Hematopoietic multipotent progenitor cell treated with erythropoietin and hydrocortisone succinate and interleukin-3 and kit ligand, for 17 days (in vitro differentiated cells): ENCODE data around the gene RTL9.
"Not testable (repeated sequence)": the region's sequence is repeated elsewhere in the genome, so short reads cannot be mapped to it uniquely, and the experiment has no call there.

Experiments
- DNase-seq: peaks from one replicate; pipeline ENCODE4 v3.0.0-alpha.2; 2015; ENCODE audit warnings: low spot score

The RTL9 gene

DNA sequence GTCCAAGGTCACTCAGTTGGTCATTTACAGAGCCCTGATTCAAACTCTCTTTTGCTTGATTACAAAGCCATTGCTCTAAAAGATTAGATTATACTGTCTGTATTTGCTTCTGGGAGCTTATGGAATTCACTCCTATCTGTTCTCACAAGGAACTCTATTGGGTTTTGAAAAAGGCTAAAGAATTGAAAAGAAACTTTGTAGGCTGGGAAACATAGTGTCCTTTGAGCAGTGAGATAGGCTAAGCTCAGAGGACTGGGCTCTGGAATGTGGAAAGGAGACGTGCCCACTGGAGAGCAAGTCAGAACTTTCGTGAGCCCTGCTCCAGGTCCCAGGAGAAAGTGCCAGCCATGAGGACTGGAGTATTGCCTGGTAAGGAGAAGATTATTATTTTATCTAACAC, at the start of gene RTL9:
RTL9 (plus strand) TSS at position 301 of the 400 bp plus-strand sequence. CDS start 91,770 bp downstream, outside the sequence.
- no peak for DNase-seq

DNA sequence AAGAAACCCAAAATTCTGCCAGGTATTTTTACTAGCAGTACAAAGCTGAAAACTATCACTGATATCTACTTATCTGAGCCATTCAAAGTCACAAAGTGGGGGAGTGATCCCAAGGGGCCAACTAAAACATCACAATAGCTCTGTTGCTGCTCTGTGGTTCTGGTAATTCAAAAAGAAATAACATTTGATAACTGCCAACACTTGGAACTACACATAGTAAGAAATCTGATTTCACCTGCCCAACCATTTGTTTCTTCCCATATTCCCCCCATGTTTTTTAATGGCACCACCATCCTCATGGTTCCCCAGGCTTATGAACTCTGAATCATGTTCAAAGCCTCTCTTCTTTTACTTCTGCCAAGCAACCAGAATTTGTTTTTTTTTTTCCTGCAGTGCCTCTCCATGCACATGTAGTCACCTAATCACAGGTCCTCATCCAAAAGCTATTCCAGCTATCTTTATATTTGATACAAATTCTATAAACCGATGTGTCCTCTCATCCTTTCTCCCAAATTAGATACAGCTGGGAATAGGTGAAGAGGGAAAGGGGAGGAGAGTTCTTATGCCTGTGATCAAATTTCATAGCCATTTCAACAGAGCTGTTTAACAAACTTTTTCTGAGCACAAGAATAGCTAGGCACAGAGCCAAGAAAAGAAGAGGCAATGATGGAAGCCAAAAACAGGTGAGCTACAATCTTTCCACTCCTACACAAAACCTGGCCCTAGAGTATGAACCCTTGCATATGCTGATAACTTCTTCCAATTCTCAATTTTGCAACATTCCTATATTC, 48.5 kb upstream of the RTL9 start:
- no peak for DNase-seq

- DNase-seq, result peak; percentile 67
These were observed 47.8 kb upstream of the RTL9 start for GRCh38 chrX:110310896-110311295.

- no peak for DNase-seq
These were observed 47.0 kb upstream of the RTL9 start for GRCh38 chrX:110311437-110312230.

DNA sequence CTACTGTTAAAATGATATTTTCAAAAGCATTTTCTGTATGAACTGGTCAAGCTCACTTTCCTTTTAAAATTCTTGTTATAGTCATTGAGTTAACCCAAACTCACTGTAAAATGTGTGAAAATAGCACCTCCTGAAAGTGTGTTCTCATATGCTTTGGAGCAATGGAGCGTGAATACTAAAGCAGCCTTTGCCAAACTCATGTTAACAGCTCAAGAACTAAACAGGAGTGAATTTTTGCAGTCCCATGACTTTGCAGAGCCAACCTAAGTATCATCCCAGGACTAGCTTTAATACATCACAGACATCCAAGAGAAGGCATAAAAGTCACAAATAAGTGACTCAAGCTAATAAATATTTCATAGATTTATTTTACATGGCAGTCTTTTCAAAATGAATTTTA, 43.1 kb upstream of the RTL9 start:
- peak; percentile 65 for DNase-seq

GRCh38 chrX:110316351-110317060, 42.1 kb upstream of the RTL9 start:
- DNase-seq, result peak; percentile 46

DNA sequence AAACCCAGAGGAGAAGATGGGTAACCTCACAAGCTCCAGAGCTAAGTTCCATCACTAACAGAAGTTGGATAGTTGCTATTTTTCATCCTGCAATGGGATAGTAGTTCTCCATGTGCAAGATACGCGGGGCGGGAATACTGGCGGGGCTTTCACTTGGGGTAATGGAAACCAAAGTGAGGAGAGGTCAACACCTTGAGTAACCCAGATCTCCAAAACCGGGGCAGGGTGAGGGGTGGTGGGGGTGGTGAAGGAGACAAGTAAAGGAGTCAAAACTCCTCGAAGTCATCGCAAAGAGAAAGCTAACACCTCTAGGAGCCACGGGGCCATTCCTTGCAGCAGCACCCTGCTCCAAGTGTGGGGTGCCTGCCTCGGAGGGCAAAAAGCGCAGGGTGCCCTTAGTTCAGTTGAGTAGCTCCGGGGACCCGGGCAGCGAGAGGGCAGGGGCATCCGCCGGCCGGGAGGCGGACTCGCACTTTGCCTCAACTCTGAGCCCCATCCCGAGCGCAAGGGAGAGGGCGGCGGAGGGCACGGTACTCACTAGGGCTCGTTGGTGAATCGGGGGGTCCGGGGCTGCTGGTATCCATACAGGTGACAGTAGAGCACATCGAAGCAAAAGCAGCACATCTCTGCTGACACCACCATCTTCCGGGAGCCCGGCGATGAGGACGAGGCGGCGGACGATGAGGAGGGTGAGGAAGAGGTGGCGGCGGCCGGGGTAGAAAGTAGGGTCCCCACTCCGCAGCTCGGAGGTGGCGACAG, 41.4 kb upstream of the RTL9 start:
- peak; percentile 57 for DNase-seq

- peak; percentile 89 for DNase-seq
These were observed 40.6 kb upstream of the RTL9 start, which contains the start of gene AMMECR1 for GRCh38 chrX:110317820-110318663. AMMECR1 (minus strand) TSS chrX:110318085; CDS start chrX:110318071, 14 bp downstream.

GRCh38 chrX:110318664-110318968, 40.0 kb upstream of the RTL9 start:
- peak; percentile 43 for DNase-seq

- no peak for DNase-seq
These were observed 38.2 kb upstream of the RTL9 start for GRCh38 chrX:110320381-110320987.

GRCh38 chrX:110321081-110321480, 37.6 kb upstream of the RTL9 start:
- no peak for DNase-seq

DNA sequence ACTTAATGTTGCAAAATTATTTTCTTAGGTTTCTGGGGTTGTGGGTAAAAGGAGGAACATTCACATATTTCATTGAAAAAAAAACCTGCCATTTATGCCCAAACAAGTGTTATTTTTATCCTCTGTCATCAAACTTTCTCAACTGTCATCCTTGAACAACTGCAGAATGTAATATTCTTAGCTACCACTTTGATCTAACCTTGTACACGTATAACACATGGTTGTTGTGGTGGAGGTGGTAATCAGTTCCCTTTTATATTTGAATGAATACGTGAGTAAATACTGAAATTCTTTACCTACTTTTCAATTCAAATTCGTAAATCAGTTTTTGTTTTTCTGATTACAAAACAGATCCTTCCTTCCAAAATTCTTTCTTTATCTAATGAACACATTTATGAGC, 37.0 kb upstream of the RTL9 start:
- DNase-seq, result no peak

- DNase-seq, result no peak
These were observed 36.0 kb upstream of the RTL9 start for GRCh38 chrX:110322603-110323002.

- DNase-seq, result no peak
These were observed 31.9 kb upstream of the RTL9 start for GRCh38 chrX:110326712-110327111.

DNA sequence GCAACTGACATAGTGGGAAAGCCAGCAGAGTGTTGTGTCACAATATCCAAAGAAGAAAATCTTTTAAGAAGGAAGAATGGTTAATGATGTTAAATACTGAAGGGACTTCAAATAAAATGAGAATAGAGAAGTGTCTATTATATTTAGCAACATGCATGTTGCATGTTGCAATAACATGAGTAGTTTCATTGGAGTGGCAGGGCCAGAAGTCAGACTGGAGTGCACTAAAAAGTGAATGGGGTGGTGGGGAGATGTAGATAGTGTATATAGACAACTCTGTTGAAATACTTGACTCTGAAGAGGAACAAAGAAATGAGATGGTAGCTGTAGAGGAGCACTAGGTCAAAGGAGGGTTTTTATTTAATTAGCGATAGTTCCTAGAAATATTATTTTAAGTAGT, 31.3 kb upstream of the RTL9 start:
- DNase-seq, result no peak

DNA sequence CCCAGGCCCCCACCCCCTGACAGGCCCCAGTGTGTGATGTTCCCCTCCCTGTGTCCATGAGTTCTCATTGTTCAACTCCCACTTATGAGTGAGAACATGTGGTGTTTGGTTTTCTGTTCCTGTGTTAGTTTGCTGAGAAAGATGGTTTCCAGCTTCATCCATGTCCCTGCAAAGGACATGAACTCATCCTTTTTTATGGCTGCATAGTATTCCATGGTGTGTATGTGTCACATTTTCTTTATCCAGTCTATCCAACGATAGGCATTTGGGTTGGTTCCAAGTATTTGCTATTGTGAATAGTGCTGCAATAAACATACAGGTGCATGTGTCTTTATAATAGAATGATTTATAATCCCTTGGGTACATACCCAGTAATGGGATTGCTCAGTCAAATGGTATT, 30.0 kb upstream of the RTL9 start:
- not testable (repeated sequence) for DNase-seq

- no peak for DNase-seq
These were observed 27.1 kb upstream of the RTL9 start for GRCh38 chrX:110331444-110332030.

DNA sequence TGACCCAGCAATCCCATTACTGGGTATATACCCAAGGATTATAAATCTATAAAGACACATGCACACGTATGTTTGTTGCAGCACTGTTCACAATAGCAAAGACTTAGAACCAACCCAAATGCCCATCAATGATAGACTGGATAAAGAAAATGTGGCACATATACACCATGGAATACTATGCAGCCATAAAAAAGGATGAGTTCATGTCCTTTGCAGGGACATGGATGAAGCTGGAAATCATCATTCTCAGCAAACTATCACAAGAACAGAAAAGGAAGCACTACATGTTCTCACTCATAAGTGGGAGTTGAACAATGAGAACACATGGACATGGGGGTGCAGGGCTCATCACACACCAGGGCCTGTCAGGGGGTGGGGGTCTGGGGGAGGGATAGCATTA, 25.2 kb upstream of the RTL9 start:
- DNase-seq, result not testable (repeated sequence)

DNA sequence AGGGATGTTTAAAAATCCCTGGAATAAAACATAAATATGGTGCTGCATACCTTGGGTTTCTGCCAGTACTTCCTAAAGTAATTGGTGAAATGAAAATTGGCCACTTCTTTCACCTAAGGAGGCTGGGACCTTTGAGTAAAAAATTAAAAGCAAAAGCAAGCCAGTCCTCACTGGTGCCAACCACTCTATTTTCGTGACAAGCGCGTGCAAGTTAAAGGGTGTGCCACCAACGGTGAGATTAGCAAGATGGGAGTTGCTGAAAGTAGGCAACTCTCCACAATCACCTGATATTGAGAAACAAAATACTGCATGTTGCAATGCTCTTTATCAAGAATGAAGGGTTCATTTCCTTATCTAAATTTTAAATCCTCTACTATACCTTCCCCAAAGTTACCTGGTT, 19.7 kb upstream of the RTL9 start:
- peak; percentile 64 for DNase-seq
